WTC11 (cell line): ENCODE measurements around the gene ATP9A. TPM values are rescaled to one million over a fixed set of nuclear protein-coding genes. Genes with fewer than 3 reads are reported as not detected.

Experiments
- ATAC-seq: fragments of 200-7000 bp; cut with Tn5 transposase; 2 replicates; pipeline ENCODE4 v1.10.0; 2021; ENCODE audit warnings: mild to moderate bottlenecking, moderate library complexity
- CTCF ChIA-PET: fragments of 300-600 bp; sonication (Branson Sonifier 250); formaldehyde crosslinking; loops from one replicate; lab custom pipeline; 2021; ENCODE audit warnings: antibody characterized with exemption; lab: Charles Lee
- POLR2A ChIA-PET: fragments of 350-600 bp; sonication (Branson Sonifier 250); formaldehyde crosslinking; loops from one replicate; lab custom pipeline; 2021; ENCODE audit warnings: antibody characterized with exemption; lab: Charles Lee
- DNase-seq: peaks from one replicate; pipeline ENCODE4 v3.0.0; 2021; ENCODE audit warnings: low spot score
- H3K27ac Mint-ChIP-seq: 2 replicates; pipeline ENCODE4 v1.8.0; 2021; ENCODE audit warnings: mixed read lengths
- H3K27me3 Mint-ChIP-seq: 2 replicates; pipeline ENCODE4 v1.8.0; 2021; ENCODE audit warnings: low read depth, mild to moderate bottlenecking, moderate library complexity, mixed read lengths
- H3K36me3 Mint-ChIP-seq: 2 replicates; pipeline ENCODE4 v1.8.0; 2021; ENCODE audit warnings: mixed read lengths
- H3K4me1 Mint-ChIP-seq: 2 replicates; pipeline ENCODE4 v1.8.0; 2022; ENCODE audit warnings: mixed read lengths
- H3K4me3 Mint-ChIP-seq: 2 replicates; pipeline ENCODE4 v1.8.0; 2021; ENCODE audit warnings: mild to moderate bottlenecking, moderate library complexity, mixed read lengths
- H3K9me3 Mint-ChIP-seq: 2 replicates; pipeline ENCODE4 v1.8.0; 2021; ENCODE audit warnings: mixed read lengths
- ELF4 ChIP-seq: sonication (generic); formaldehyde crosslinking; IDR thresholded peaks from 2 replicates; pipeline ENCODE4 v1.8.1; 2022; ENCODE audit warnings: low read depth, mild to moderate bottlenecking, moderate library complexity, missing genetic modification reagents
- FOXJ3 ChIP-seq: sonication (generic); formaldehyde crosslinking; IDR thresholded peaks from 2 replicates; pipeline ENCODE4 v1.9.0; 2021; ENCODE audit warnings: missing genetic modification reagents, mild to moderate bottlenecking, borderline replicate concordance
- FOXP1 ChIP-seq: sonication (generic); formaldehyde crosslinking; IDR thresholded peaks from 2 replicates; pipeline ENCODE4 v1.8.0; 2022; ENCODE audit warnings: missing genetic modification reagents, mild to moderate bottlenecking, moderate library complexity, borderline replicate concordance
- GABPB1 ChIP-seq: sonication (generic); formaldehyde crosslinking; IDR thresholded peaks from 2 replicates; pipeline ENCODE4 v1.8.1; 2023; ENCODE audit warnings: mild to moderate bottlenecking, missing genetic modification reagents
- GRHL2 ChIP-seq: fragments of 250-450 bp; sonication (Bioruptor Pico); IDR thresholded peaks from 2 replicates; pipeline ENCODE4 v1.8.0; 2022; ENCODE audit warnings: mild to moderate bottlenecking, moderate library complexity; ENCODE audit not compliant: insufficient replicate concordance, severe bottlenecking
- HMGA2 ChIP-seq: fragments of 250-450 bp; sonication (Bioruptor Pico); IDR thresholded peaks from 2 replicates; pipeline ENCODE4 v1.4.0; 2021; ENCODE audit warnings: mild to moderate bottlenecking, moderate library complexity
- JAZF1 ChIP-seq: fragments of 250-450 bp; sonication (Bioruptor Pico); IDR thresholded peaks from 2 replicates; pipeline ENCODE4 v1.9.0; 2021; ENCODE audit warnings: moderate library complexity, mild to moderate bottlenecking, inconsistent platforms
- JUN ChIP-seq: sonication (generic); formaldehyde crosslinking; IDR thresholded peaks from 2 replicates; pipeline ENCODE4 v1.8.0; 2023; ENCODE audit warnings: mild to moderate bottlenecking, missing genetic modification reagents
- NFE2L1 ChIP-seq: sonication (generic); formaldehyde crosslinking; IDR thresholded peaks from 2 replicates; pipeline ENCODE4 v1.8.1; 2023; ENCODE audit warnings: missing genetic modification reagents
- NFYB ChIP-seq: sonication (generic); formaldehyde crosslinking; conservative IDR thresholded peaks from 2 replicates; pipeline ENCODE4 v1.8.0; 2022; ENCODE audit warnings: low read depth, missing genetic modification reagents
- NR1H2 ChIP-seq: sonication (generic); formaldehyde crosslinking; IDR thresholded peaks from 2 replicates; pipeline ENCODE4 v1.9.0; 2021; ENCODE audit warnings: mild to moderate bottlenecking, moderate library complexity, missing genetic modification reagents
- NR3C1 ChIP-seq: sonication (generic); formaldehyde crosslinking; conservative IDR thresholded peaks from 2 replicates; pipeline ENCODE4 v1.8.1; 2023; ENCODE audit warnings: low read depth, mild to moderate bottlenecking, missing genetic modification reagents
- OVOL2 ChIP-seq: fragments of 250-450 bp; sonication (Bioruptor Pico); IDR thresholded peaks from 2 replicates; pipeline ENCODE4 v1.9.0; 2021; ENCODE audit warnings: mild to moderate bottlenecking, borderline replicate concordance
- RORB ChIP-seq: fragments of 250-450 bp; sonication (Bioruptor Pico); IDR thresholded peaks from 2 replicates; pipeline ENCODE4 v1.9.0; 2021; ENCODE audit warnings: mild to moderate bottlenecking
- SOX15 ChIP-seq: fragments of 250-450 bp; sonication (Bioruptor Pico); IDR thresholded peaks from 2 replicates; pipeline ENCODE4 v1.9.0; 2021; ENCODE audit warnings: mild to moderate bottlenecking
- TEAD4 ChIP-seq: sonication (generic); formaldehyde crosslinking; IDR thresholded peaks from 2 replicates; pipeline ENCODE4 v1.8.0; 2022; ENCODE audit warnings: mild to moderate bottlenecking, missing genetic modification reagents
- TP53 ChIP-seq: sonication (generic); formaldehyde crosslinking; IDR thresholded peaks from 2 replicates; pipeline ENCODE4 v1.8.1; 2023; ENCODE audit warnings: mild to moderate bottlenecking, missing genetic modification reagents
- ZNF219 ChIP-seq: sonication (generic); formaldehyde crosslinking; IDR thresholded peaks from 2 replicates; pipeline ENCODE4 v1.8.0; 2023; ENCODE audit warnings: missing genetic modification reagents, mild to moderate bottlenecking, borderline replicate concordance
- ZNF263 ChIP-seq: sonication (generic); formaldehyde crosslinking; IDR thresholded peaks from 2 replicates; pipeline ENCODE4 v1.8.1; 2022; ENCODE audit warnings: low read depth, mild to moderate bottlenecking, moderate library complexity, missing genetic modification reagents
- total RNA-seq: library from RNA; stranded (reverse); gene quantifications from 3 replicates; pipeline ENCODE4 v1.2.3, GENCODE V29; 2021
- TF ChIP-seq, protein P1 (sequence below): sonication (generic); formaldehyde crosslinking; IDR thresholded peaks from 2 replicates; pipeline ENCODE4 v1.8.1; 2023; ENCODE audit warnings: mild to moderate bottlenecking, missing genetic modification reagents
- TF ChIP-seq, protein P2 (sequence below): sonication (generic); formaldehyde crosslinking; IDR thresholded peaks from 2 replicates; pipeline ENCODE4 v1.8.1; 2022; ENCODE audit warnings: mild to moderate bottlenecking, moderate library complexity, missing genetic modification reagents
- TF ChIP-seq, protein P3 (sequence below): sonication (generic); formaldehyde crosslinking; IDR thresholded peaks from 2 replicates; pipeline ENCODE4 v1.8.1; 2023; ENCODE audit warnings: mild to moderate bottlenecking, missing genetic modification reagents, moderate library complexity
- TF ChIP-seq, protein P4 (sequence below): fragments of 250-450 bp; sonication (Bioruptor Pico); IDR thresholded peaks from 2 replicates; pipeline ENCODE4 v1.9.0; 2021; ENCODE audit warnings: mild to moderate bottlenecking, borderline replicate concordance
- TF ChIP-seq, protein P5 (sequence below): sonication (generic); formaldehyde crosslinking; conservative IDR thresholded peaks from 2 replicates; pipeline ENCODE4 v1.8.1; 2023; ENCODE audit warnings: mild to moderate bottlenecking, low read depth, missing genetic modification reagents, moderate library complexity
- TF ChIP-seq, protein P6 (sequence below): sonication (generic); formaldehyde crosslinking; IDR thresholded peaks from 2 replicates; pipeline ENCODE4 v1.8.0; 2022; ENCODE audit warnings: mild to moderate bottlenecking, missing genetic modification reagents

Gene ATP9A
- total RNA-seq, 1 experiment from 2014 or later, result 5.0 TPM

DNA sequence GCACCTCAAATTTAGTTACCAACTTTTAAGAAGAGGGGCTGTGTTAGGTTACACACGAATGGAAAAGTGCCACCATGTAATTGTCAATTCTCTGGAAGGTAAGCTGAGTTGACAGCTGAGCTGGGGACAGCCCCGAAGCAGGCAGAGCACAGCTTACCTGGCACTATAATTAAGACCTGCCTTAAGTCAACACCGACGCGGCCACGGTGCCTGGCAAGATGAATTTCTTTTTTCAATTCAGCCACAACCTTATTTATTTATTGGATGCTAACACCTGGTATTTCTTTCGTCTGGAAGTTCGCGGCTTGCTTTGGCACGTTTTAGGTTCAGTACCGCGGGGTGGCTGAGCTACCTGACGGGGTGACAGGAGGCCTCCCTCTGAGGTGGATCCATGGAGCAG is 185.1 kb downstream of the ATP9A start (continued):
- no peak for TF ChIP-seq NR3C1 (CRISPR knock-in tag)
- no peak for TF ChIP-seq TP53
- TF ChIP-seq JAZF1 (CRISPR knock-in tag), result no peak
- TF ChIP-seq OVOL2 (CRISPR knock-in tag), result no peak
- no peak for TF ChIP-seq GRHL2 (CRISPR knock-in tag)
- no peak for TF ChIP-seq HMGA2 (CRISPR knock-in tag)
- TF ChIP-seq ZNF219 (CRISPR knock-in tag), result no peak

DNA sequence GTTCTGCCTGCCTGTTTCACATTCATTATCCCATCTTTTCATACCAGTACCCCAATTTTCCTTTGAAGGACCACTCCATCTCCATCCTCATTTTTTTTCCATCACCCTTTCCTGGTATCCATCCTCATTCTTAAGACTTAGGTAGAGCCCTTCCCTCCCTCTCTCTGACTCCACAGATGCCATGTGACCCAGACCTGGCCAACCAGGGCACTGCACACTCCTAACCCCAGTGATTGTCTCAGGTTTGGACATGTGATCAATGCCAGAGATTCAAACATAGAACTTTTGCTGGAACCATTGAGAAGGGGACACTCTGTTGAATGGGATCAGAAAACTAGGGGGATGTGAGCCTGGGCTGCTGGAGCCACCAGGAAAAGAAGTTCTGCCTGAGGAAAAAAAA is 186.6 kb downstream of the ATP9A start:
- ATAC-seq, result no peak
- POLR2A ChIA-PET, result no interaction called here
- Mint-ChIP-seq H3K27me3 (peaks cover 6% of the 10 kb centered on the region; the same call in 1 of the 2 replicates), H3K9me3 (peaks cover 6% of the 10 kb centered on the region), H3K27ac (no peak overlapping the region), H3K4me1 (no peaks in the 10 kb centered on the region), H3K4me3 (no peak overlapping the region), H3K36me3 (no peaks in the 10 kb centered on the region)
- TF ChIP-seq FOXP1 (no peak), JUN (CRISPR knock-in tag) (no peak), NFYB (CRISPR knock-in tag) (no peak), NFE2L1 (no peak), RORB (CRISPR knock-in tag) (no peak), NR1H2 (CRISPR knock-in tag) (no peak), JAZF1 (CRISPR knock-in tag) (no peak), SOX15 (CRISPR knock-in tag) (no peak), ZNF263 (no peak)
- TF ChIP-seq, protein P1, sequence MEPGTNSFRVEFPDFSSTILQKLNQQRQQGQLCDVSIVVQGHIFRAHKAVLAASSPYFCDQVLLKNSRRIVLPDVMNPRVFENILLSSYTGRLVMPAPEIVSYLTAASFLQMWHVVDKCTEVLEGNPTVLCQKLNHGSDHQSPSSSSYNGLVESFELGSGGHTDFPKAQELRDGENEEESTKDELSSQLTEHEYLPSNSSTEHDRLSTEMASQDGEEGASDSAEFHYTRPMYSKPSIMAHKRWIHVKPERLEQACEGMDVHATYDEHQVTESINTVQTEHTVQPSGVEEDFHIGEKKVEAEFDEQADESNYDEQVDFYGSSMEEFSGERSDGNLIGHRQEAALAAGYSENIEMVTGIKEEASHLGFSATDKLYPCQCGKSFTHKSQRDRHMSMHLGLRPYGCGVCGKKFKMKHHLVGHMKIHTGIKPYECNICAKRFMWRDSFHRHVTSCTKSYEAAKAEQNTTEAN, result no peak
- TF ChIP-seq, protein P2, sequence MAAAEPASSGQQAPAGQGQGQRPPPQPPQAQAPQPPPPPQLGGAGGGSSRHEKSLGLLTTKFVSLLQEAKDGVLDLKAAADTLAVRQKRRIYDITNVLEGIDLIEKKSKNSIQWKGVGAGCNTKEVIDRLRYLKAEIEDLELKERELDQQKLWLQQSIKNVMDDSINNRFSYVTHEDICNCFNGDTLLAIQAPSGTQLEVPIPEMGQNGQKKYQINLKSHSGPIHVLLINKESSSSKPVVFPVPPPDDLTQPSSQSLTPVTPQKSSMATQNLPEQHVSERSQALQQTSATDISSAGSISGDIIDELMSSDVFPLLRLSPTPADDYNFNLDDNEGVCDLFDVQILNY (CRISPR knock-in tag), result no peak
- TF ChIP-seq, protein P3, sequence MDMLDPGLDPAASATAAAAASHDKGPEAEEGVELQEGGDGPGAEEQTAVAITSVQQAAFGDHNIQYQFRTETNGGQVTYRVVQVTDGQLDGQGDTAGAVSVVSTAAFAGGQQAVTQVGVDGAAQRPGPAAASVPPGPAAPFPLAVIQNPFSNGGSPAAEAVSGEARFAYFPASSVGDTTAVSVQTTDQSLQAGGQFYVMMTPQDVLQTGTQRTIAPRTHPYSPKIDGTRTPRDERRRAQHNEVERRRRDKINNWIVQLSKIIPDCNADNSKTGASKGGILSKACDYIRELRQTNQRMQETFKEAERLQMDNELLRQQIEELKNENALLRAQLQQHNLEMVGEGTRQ (CRISPR knock-in tag), result no peak
- TF ChIP-seq, protein P4, sequence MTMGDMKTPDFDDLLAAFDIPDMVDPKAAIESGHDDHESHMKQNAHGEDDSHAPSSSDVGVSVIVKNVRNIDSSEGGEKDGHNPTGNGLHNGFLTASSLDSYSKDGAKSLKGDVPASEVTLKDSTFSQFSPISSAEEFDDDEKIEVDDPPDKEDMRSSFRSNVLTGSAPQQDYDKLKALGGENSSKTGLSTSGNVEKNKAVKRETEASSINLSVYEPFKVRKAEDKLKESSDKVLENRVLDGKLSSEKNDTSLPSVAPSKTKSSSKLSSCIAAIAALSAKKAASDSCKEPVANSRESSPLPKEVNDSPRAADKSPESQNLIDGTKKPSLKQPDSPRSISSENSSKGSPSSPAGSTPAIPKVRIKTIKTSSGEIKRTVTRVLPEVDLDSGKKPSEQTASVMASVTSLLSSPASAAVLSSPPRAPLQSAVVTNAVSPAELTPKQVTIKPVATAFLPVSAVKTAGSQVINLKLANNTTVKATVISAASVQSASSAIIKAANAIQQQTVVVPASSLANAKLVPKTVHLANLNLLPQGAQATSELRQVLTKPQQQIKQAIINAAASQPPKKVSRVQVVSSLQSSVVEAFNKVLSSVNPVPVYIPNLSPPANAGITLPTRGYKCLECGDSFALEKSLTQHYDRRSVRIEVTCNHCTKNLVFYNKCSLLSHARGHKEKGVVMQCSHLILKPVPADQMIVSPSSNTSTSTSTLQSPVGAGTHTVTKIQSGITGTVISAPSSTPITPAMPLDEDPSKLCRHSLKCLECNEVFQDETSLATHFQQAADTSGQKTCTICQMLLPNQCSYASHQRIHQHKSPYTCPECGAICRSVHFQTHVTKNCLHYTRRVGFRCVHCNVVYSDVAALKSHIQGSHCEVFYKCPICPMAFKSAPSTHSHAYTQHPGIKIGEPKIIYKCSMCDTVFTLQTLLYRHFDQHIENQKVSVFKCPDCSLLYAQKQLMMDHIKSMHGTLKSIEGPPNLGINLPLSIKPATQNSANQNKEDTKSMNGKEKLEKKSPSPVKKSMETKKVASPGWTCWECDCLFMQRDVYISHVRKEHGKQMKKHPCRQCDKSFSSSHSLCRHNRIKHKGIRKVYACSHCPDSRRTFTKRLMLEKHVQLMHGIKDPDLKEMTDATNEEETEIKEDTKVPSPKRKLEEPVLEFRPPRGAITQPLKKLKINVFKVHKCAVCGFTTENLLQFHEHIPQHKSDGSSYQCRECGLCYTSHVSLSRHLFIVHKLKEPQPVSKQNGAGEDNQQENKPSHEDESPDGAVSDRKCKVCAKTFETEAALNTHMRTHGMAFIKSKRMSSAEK (CRISPR knock-in tag), result no peak
- CTCF ChIA-PET, result no interaction called here
- DNase-seq, result no peak

DNA sequence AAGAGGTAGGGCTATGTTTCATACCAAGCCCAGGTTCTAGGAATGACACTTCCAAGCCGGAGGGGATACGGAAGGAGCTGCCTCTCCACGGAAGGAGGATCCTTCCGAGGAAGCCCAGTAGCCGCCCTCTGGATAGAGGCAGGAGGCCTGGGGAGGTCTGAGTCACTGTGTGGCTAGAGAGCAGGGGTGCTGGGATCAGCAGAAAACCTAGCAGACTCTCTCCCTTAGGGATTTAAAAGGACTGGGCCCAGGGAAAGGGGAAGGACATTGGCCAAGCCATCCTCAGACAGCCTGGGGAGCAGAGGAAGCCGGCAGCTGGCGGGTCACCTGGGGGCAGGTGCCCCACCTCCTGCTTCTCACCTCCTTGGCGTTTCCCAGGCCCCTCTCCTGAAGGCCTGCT is 189.1 kb downstream of the ATP9A start:
- DNase-seq (no peak), ATAC-seq (no peak)
- no peaks in the 10 kb centered on the region for H3K36me3 Mint-ChIP-seq
- H3K9me3 Mint-ChIP-seq, result peaks cover 13% of the 10 kb centered on the region
- CTCF ChIA-PET, result interaction anchor here (1.0 to 1.4 kb wide), 3 partner anchors 16 to 193 kb away, joined by 3 to 4 read pairs (median 3); no protein-coding TSS in a partner anchor
- no peak overlapping the region for H3K4me3 Mint-ChIP-seq
- H3K27ac Mint-ChIP-seq, result no peak overlapping the region
- POLR2A ChIA-PET, result no interaction called here
- peaks cover 6% of the 10 kb centered on the region; the same call in 1 of the 2 replicates for H3K27me3 Mint-ChIP-seq
- H3K4me1 Mint-ChIP-seq, result no peaks in the 10 kb centered on the region
- TF ChIP-seq GABPB1 (CRISPR knock-in tag) (no peak), TEAD4 (CRISPR knock-in tag) (no peak), ELF4 (CRISPR knock-in tag) (no peak), RORB (CRISPR knock-in tag) (no peak), FOXJ3 (no peak)
- TF ChIP-seq, protein P5, sequence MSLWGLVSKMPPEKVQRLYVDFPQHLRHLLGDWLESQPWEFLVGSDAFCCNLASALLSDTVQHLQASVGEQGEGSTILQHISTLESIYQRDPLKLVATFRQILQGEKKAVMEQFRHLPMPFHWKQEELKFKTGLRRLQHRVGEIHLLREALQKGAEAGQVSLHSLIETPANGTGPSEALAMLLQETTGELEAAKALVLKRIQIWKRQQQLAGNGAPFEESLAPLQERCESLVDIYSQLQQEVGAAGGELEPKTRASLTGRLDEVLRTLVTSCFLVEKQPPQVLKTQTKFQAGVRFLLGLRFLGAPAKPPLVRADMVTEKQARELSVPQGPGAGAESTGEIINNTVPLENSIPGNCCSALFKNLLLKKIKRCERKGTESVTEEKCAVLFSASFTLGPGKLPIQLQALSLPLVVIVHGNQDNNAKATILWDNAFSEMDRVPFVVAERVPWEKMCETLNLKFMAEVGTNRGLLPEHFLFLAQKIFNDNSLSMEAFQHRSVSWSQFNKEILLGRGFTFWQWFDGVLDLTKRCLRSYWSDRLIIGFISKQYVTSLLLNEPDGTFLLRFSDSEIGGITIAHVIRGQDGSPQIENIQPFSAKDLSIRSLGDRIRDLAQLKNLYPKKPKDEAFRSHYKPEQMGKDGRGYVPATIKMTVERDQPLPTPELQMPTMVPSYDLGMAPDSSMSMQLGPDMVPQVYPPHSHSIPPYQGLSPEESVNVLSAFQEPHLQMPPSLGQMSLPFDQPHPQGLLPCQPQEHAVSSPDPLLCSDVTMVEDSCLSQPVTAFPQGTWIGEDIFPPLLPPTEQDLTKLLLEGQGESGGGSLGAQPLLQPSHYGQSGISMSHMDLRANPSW (CRISPR knock-in tag), result no peak
- TF ChIP-seq, protein P6, sequence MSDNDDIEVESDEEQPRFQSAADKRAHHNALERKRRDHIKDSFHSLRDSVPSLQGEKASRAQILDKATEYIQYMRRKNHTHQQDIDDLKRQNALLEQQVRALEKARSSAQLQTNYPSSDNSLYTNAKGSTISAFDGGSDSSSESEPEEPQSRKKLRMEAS, result no peak
